Endodermal cell (in vitro differentiated cells): ENCODE results near the gene FAM89B. TPM values are rescaled to one million over a fixed set of nuclear protein-coding genes. Genes with fewer than 3 reads are reported as not detected.

Experiments
- DNase-seq: peaks from one replicate; pipeline ENCODE4 v3.0.0-alpha.2; 2017
- H3K27ac ChIP-seq: 2 replicates; pipeline ENCODE4 v1.5.1; 2013; ENCODE audit warnings: mild to moderate bottlenecking, low read depth, low read length, moderate library complexity
- H3K27me3 ChIP-seq: 2 replicates; pipeline ENCODE4 v1.6.1; 2013; ENCODE audit warnings: mild to moderate bottlenecking, low read length, moderate library complexity; ENCODE audit not compliant: insufficient read depth, control insufficient read depth, poor library complexity, severe bottlenecking
- H3K36me3 ChIP-seq: 2 replicates; pipeline ENCODE4 v1.7.0; 2013; ENCODE audit warnings: mild to moderate bottlenecking, low read length, moderate library complexity; ENCODE audit not compliant: control insufficient read depth, insufficient read depth
- H3K4me1 ChIP-seq: one replicate; pipeline ENCODE4 v1.7.0; 2013; ENCODE audit warnings: low read length; ENCODE audit not compliant: control insufficient read depth, insufficient read depth
- H3K4me3 ChIP-seq: 2 replicates; pipeline ENCODE4 v1.5.1; 2013; ENCODE audit warnings: mild to moderate bottlenecking, low read length, moderate library complexity
- H3K9ac ChIP-seq: 2 replicates; pipeline ENCODE4 v1.6.1; 2013; ENCODE audit warnings: mild to moderate bottlenecking, low read length, moderate library complexity; ENCODE audit not compliant: poor library complexity, severe bottlenecking; ENCODE audit errors: extremely low read depth
- H3K9me3 ChIP-seq: 2 replicates; pipeline ENCODE4 v1.6.1; 2013; ENCODE audit warnings: mild to moderate bottlenecking, low read length, moderate library complexity; ENCODE audit not compliant: control insufficient read depth
- H3K27ac Mint-ChIP-seq: 2 replicates; pipeline ENCODE4 v1.8.0; 2020; ENCODE audit warnings: mixed read lengths
- H3K27me3 Mint-ChIP-seq: 2 replicates; pipeline ENCODE4 v1.8.0; 2021; ENCODE audit warnings: mild to moderate bottlenecking, mixed read lengths; ENCODE audit not compliant: insufficient read depth
- H3K36me3 Mint-ChIP-seq: 2 replicates; pipeline ENCODE4 v1.8.0; 2020; ENCODE audit warnings: low read depth, mixed read lengths
- H3K4me1 Mint-ChIP-seq: 2 replicates; pipeline ENCODE4 v1.8.0; 2020; ENCODE audit warnings: mixed read lengths
- H3K4me3 Mint-ChIP-seq: 2 replicates; pipeline ENCODE4 v1.8.0; 2020; ENCODE audit warnings: mild to moderate bottlenecking, moderate library complexity, mixed read lengths
- H3K9me3 Mint-ChIP-seq: 2 replicates; pipeline ENCODE4 v1.8.0; 2020; ENCODE audit warnings: mild to moderate bottlenecking, mixed read lengths
- WGBS, 2 experiments: methylation state at CpG; one replicate each; pipeline versions ENCODE4 v1.1.5 to v1.1.7; 2013; ENCODE audit warnings: missing lambda C conversion rate in 2 of 2, mixed read lengths in 1 of 2; ENCODE audit not compliant: insufficient coverage in 1 of 2, insufficient read length in 1 of 2; 5-methylcytosine and 5-hydroxymethylcytosine counted together
- total RNA-seq, 2 donors: library from RNA; stranded (reverse); fragmentation: NEBNext Ultra II Directional in 1 of 2; extraction: Animal tissue kit (Norgen Biotek cat#: 25700) in 1 of 2; gene quantifications; 2 replicates in 1 of 2; 3 replicates in 1 of 2; pipeline ENCODE4 v1.2.1, GENCODE V29; 2021
- TF ChIP-seq, protein P1 (sequence below): fragments of 200-600 bp; sonication (generic); conservative IDR thresholded peaks from 2 replicates; pipeline ENCODE4 v1.5.0; 2021; ENCODE audit warnings: antibody characterized with exemption, mild to moderate bottlenecking

FAM89B gene
- total RNA-seq, 2 donors from 2014 or later: 23.3 to 24.9 TPM

DNA sequence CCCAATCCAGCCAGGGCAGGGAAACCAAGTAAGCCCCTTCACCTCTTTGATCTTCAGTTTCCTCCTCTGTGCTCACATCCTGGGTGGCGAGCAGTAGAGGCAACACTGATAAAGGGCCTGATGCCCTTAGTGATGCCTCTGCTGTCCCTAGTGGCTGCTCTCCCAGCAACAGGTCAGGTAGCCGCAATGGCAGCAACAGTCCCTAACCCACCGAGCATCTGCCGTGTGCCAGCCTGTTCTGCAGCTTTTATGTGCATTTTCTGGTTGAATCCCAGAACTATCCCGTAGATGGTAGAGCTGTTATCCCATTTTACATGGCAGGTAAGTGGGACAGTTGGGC is 42.2 kb upstream of the FAM89B start:
- no peaks in the 10 kb centered on the region for H3K27me3 ChIP-seq
- 90 to 96% methylated on average over 5 of the region's 5 CpGs for WGBS, 2 experiments
- H3K4me3 ChIP-seq: no peak overlapping the region
- H3K27me3 Mint-ChIP-seq: no peaks in the 10 kb centered on the region
- DNase-seq: peak; percentile 77
- H3K4me1 ChIP-seq: no peaks in the 10 kb centered on the region
- H3K4me3 Mint-ChIP-seq: no peak overlapping the region
- H3K4me1 Mint-ChIP-seq: peaks cover 5% of the 10 kb centered on the region
- no peak overlapping the region for H3K27ac ChIP-seq
- H3K36me3 ChIP-seq: peaks cover 59% of the 10 kb centered on the region
- TF ChIP-seq, protein P1, sequence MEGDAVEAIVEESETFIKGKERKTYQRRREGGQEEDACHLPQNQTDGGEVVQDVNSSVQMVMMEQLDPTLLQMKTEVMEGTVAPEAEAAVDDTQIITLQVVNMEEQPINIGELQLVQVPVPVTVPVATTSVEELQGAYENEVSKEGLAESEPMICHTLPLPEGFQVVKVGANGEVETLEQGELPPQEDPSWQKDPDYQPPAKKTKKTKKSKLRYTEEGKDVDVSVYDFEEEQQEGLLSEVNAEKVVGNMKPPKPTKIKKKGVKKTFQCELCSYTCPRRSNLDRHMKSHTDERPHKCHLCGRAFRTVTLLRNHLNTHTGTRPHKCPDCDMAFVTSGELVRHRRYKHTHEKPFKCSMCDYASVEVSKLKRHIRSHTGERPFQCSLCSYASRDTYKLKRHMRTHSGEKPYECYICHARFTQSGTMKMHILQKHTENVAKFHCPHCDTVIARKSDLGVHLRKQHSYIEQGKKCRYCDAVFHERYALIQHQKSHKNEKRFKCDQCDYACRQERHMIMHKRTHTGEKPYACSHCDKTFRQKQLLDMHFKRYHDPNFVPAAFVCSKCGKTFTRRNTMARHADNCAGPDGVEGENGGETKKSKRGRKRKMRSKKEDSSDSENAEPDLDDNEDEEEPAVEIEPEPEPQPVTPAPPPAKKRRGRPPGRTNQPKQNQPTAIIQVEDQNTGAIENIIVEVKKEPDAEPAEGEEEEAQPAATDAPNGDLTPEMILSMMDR: peak; percentile 74
- peak overlapping the region; percentile 10 for H3K27ac Mint-ChIP-seq
- no peaks in the 10 kb centered on the region for H3K9me3 ChIP-seq
- no peaks in the 10 kb centered on the region for H3K9me3 Mint-ChIP-seq
- no peak overlapping the region for H3K9ac ChIP-seq
- peaks cover 50% of the 10 kb centered on the region for H3K36me3 Mint-ChIP-seq

DNA sequence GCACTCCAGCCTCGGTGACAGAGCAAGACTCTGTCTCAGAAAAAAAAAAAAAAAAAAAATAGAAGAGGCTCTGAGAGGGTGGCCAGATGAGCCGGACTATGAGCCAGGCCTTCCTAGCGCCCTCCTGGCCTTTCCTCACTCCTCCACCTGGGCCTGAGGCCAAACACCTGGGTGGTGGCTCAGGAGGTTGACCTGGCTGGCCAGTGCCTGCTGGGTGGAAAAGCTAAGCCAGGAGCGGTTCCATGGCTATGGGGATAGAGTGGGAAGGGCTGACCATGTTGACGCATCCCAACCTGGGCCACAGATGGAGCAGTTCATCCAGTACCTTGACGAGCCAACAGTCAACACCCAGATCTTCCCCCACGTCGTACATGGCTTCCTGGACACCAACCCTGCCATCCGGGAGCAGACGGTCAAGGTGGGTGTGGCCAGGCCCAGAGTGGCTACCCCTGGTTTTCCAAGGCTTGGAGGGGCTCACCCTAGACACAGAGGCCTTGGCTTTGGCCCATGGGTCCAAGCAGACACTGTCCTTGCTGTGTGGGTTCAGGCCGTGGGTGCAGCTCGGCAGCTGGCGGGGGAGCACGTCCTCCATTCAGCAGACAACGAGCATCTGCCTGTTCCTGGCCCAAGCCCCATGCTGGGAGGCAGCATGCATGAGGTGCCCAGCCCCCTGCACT is 39.8 kb upstream of the FAM89B start:
- Histone ChIP-seq H3K9me3 (no peaks in the 10 kb centered on the region), H3K36me3 (peaks cover 63% of the 10 kb centered on the region), H3K4me3 (no peak overlapping the region), H3K4me1 (no peaks in the 10 kb centered on the region), H3K27ac (no peak overlapping the region), H3K27me3 (peaks cover 1% of the 10 kb centered on the region), H3K9ac (no peak overlapping the region)
- H3K36me3 Mint-ChIP-seq: peaks cover 56% of the 10 kb centered on the region
- H3K4me3 Mint-ChIP-seq: no peak overlapping the region
- TF ChIP-seq, protein P1: no peak
- H3K27ac Mint-ChIP-seq: no peak overlapping the region
- H3K27me3 Mint-ChIP-seq: peaks cover 1% of the 10 kb centered on the region
- no peaks in the 10 kb centered on the region for H3K9me3 Mint-ChIP-seq
- WGBS, 2 experiments: 93 to 94% methylated on average over 7 to 15 of the region's 15 CpGs
- no peak for DNase-seq
- H3K4me1 Mint-ChIP-seq: no peaks in the 10 kb centered on the region

DNA sequence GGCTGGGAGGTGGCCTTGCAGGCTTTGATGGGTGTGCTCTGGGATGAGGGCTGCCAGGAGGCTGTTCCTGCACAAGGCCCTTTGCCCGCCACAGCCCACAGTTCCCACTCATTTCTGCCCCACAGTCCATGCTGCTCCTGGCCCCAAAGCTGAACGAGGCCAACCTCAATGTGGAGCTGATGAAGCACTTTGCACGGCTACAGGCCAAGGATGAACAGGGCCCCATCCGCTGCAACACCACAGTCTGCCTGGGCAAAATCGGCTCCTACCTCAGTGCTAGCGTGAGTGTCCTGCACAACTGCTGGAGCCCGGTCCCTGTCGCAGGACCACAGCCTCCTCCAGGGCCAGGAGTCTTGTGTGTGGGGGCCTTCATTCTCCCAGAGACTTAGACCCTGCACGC is 37.2 kb upstream of the FAM89B start:
- H3K36me3 ChIP-seq: peaks cover 49% of the 10 kb centered on the region
- Mint-ChIP-seq H3K9me3 (no peaks in the 10 kb centered on the region), H3K27ac (no peak overlapping the region), H3K36me3 (peaks cover 54% of the 10 kb centered on the region), H3K4me3 (no peak overlapping the region), H3K27me3 (peaks cover 21% of the 10 kb centered on the region), H3K4me1 (no peaks in the 10 kb centered on the region)
- H3K9me3 ChIP-seq: no peaks in the 10 kb centered on the region
- 92 to 94% methylated on average over 7 to 9 of the region's 9 CpGs for WGBS, 2 experiments
- H3K4me1 ChIP-seq: no peaks in the 10 kb centered on the region
- no peak overlapping the region for H3K27ac ChIP-seq
- no peak overlapping the region for H3K4me3 ChIP-seq
- H3K9ac ChIP-seq: no peak overlapping the region
- H3K27me3 ChIP-seq: peaks cover 27% of the 10 kb centered on the region
- no peak for DNase-seq
- TF ChIP-seq, protein P1: no peak
